Placental epithelial cell (primary cell): Measurements from ENCODE around the gene ZNF629. TPM values are rescaled to one million over a fixed set of nuclear protein-coding genes. Genes with fewer than 3 reads are reported as not detected.

Source experiments
- small RNA-seq: library from RNA; depleted of rRNA; stranded (forward); fragments of <200 nt; gene quantifications from one replicate; pipeline ENCODE3, GENCODE V24; 2012
- total RNA-seq: library from RNA; depleted of rRNA; stranded (reverse); fragments of >200 nt; gene quantifications from 2 replicates; pipeline ENCODE4 v1.2.3, GENCODE V29; 2012

ZNF629 gene
- total RNA-seq = 21.7 and 22.4 TPM in 2 replicates

GRCh38 chr16:30786936-30787612, at the start of gene ZNF629:
Gene ZNF629, minus strand, starts transcription at chr16:30787205. Its CDS starts 2,723 bp downstream, at chr16:30784482.

DNA sequence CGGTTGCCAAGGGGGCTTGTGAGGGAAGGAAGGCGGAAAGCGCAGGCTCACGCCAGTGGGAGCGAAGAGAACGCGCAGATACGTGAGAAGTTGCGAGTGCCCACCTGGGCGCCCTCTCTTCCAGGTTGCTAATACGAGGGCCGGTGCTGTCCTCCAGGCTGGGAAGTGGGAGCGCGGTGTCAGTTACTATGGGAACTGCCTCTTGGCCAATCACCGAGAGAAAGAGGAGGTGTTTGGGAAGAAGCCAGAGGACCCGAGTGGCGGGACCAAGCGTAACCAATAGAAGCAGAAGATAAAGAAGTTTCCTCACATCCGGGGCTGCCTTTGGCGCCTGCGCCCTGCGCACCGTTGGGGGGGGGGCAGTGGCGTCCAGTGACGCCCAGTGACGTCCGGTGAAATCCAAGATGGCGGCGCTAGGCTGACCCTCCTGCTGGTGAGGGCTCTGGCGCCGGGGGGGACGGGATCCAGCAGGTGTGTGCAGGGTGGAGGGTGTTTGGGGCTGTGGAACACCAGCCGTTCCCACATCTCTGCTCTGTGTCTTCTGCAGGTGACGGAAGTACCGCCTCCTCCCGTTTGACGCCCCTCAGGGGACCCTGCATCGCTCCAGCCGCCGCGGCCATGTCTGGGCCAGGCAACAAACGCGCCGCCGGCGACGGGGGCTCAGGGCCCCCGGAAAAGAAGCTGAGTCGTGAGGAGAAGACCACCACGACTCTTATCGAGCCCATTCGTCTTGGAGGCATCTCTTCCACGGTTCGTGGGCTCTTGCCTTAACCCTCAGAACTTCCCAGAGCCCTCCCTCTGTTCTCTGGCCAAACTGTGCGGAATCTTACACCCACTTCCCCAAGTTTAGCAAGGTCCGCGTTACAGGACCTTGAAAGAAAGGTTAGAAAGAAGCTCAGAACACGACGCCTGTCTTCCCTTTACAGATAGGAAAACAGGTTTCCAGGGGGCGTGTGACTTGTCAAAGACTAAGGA, 24.8 kb downstream of the ZNF629 start, which contains the start of the genes CFAP119 and RNF40:
Gene CFAP119, minus strand, starts transcription at position 135 of the 975 bp plus-strand sequence. CDS start 314 bp downstream, outside the sequence.
Gene RNF40, plus strand, starts transcription at position 395 of the 975 bp plus-strand sequence. Its CDS starts 224 bp downstream, at position 619.

GRCh38 chr16:30747799-30748633, 39.0 kb downstream of the ZNF629 start, which contains the start of gene PHKG2:
Gene PHKG2, plus strand, starts transcription at chr16:30748425. Its CDS starts 396 bp downstream, at chr16:30748821.

Small RNAs within 50 kb of the gene (small RNA-seq; reads per million reads assigned to genes)
- not detected for gene RF00017

Other genes with a start within 250 kb of the ZNF629 start
- 6.6 and 7.5 TPM in 2 replicates for gene ZNF764, start 228.8 kb downstream of the ZNF629 start, total RNA-seq
- gene ZNF688, start 215.5 kb downstream of the ZNF629 start, total RNA-seq = 5.1 and 14.5 TPM in 2 replicates
- gene ZNF785, start 201.5 kb downstream of the ZNF629 start, total RNA-seq = 9.2 and 14.1 TPM in 2 replicates
- gene ZNF689, start 176.8 kb downstream of the ZNF629 start, total RNA-seq = 5.9 and 10.7 TPM in 2 replicates
- 7.9 and 11.3 TPM in 2 replicates for gene PRR14, start 136.2 kb downstream of the ZNF629 start, total RNA-seq
- gene FBRS, start 128.8 kb downstream of the ZNF629 start, total RNA-seq = 31.6 and 47.1 TPM in 2 replicates
- gene SRCAP, start 88.0 kb downstream of the ZNF629 start, total RNA-seq = 25.1 and 38.8 TPM in 2 replicates
- gene PHKG2, start 38.8 kb downstream of the ZNF629 start, total RNA-seq = 28.4 and 30.2 TPM in 2 replicates
- gene CFAP119, start 25.1 kb downstream of the ZNF629 start, total RNA-seq = 2.7 and 3.0 TPM in 2 replicates
- gene RNF40, start 24.9 kb downstream of the ZNF629 start, total RNA-seq = 67.5 and 76.0 TPM in 2 replicates
- 42.0 and 53.0 TPM in 2 replicates for gene BCL7C, start 106.9 kb upstream of the ZNF629 start, total RNA-seq
- 4.9 and 7.5 TPM in 2 replicates for gene CTF1, start 109.4 kb upstream of the ZNF629 start, total RNA-seq
- 28.7 and 33.4 TPM in 2 replicates for gene FBXL19, start 136.4 kb upstream of the ZNF629 start, total RNA-seq
- 49.3 and 69.9 TPM in 2 replicates for gene ORAI3, start 161.9 kb upstream of the ZNF629 start, total RNA-seq
- gene SETD1A, start 170.5 kb upstream of the ZNF629 start, total RNA-seq = 4.7 and 5.0 TPM in 2 replicates
- gene HSD3B7, start 198.0 kb upstream of the ZNF629 start, total RNA-seq = 13.7 and 16.5 TPM in 2 replicates
- 1.5 and 2.0 TPM in 2 replicates for gene STX1B, start 223.4 kb upstream of the ZNF629 start, total RNA-seq
- 26.8 and 35.3 TPM in 2 replicates for gene STX4, start 246.4 kb upstream of the ZNF629 start, total RNA-seq